SJCRH30 (cell line): Measurements from ENCODE around the gene ITGAL. TPM values are rescaled to one million over a fixed set of nuclear protein-coding genes. Genes with fewer than 3 reads are reported as not detected.
A peak's percentile ranks its signal among the peaks of the same experiment; 100 is the strongest.

Source experiments
- DNase-seq, 2 experiments: peaks; one replicate each; pipeline ENCODE4 v3.0.0-alpha.2; 2015 to 2020
- H3K27ac ChIP-seq: fragments of 250-450 bp; sonication (Bioruptor Pico); 2 replicates; pipeline ENCODE4 v1.5.1; 2020; ENCODE audit warnings: mild to moderate bottlenecking, moderate library complexity
- H3K27me3 ChIP-seq: fragments of 250-450 bp; sonication (Bioruptor Pico); 2 replicates; pipeline ENCODE4 v1.5.1; 2020; ENCODE audit warnings: mild to moderate bottlenecking, moderate library complexity
- H3K36me3 ChIP-seq: fragments of 250-450 bp; sonication (Bioruptor Pico); 2 replicates; pipeline ENCODE4 v1.5.1; 2020; ENCODE audit warnings: mild to moderate bottlenecking, moderate library complexity
- H3K4me1 ChIP-seq: fragments of 250-450 bp; sonication (Bioruptor Pico); 2 replicates; pipeline ENCODE4 v1.5.1; 2020; ENCODE audit warnings: mild to moderate bottlenecking, moderate library complexity
- H3K4me3 ChIP-seq: fragments of 250-450 bp; sonication (Bioruptor Pico); 2 replicates; pipeline ENCODE4 v1.5.1; 2020; ENCODE audit warnings: mild to moderate bottlenecking, moderate library complexity
- H3K9me3 ChIP-seq: fragments of 250-450 bp; sonication (Bioruptor Pico); replicated peaks from 2 replicates; pipeline ENCODE4 v1.5.1; 2020; ENCODE audit warnings: mild to moderate bottlenecking, moderate library complexity
- total RNA-seq: library from RNA; depleted of rRNA; stranded (reverse); fragments of >200 nt; shearing (Covaris generic); gene quantifications from 2 replicates; pipeline ENCODE4 v1.2.3, GENCODE V29; 2014; rRNA removed

The ITGAL gene
- not detected in 2 replicates for total RNA-seq

DNA sequence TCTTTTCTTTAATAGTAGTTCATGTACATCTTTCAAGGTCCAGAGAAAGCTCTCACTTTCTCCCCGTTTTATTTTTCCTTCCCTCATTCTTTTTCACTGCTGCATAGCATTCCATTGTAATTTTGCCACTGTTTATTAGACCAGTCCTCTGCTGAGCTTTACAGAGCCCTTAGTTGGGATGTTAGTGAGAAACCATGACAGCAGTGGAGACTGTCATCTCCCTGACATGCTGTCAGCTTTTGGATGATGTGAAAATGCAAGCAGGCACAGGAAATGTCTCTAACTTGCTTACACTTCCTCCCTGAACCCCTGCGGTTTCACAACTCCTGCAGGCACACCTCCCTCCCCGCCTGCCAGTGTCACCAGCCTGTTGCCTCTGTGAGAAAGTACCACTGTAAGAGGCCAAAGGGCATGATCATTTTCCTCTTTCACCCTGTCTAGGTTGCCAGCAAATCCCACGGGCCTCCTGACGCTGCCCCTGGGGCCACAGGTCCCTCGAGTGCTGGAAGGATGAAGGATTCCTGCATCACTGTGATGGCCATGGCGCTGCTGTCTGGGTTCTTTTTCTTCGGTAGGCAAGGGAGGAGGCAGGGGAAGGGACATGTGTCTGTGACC is at the start of gene ITGAL:
Gene ITGAL (plus strand): TSS at position 415 of the 615 bp plus-strand sequence. CDS start 96 bp downstream, at position 511.
- Histone ChIP-seq H3K9me3 (no peaks in the 10 kb centered on the region), H3K4me3 (no peak within 1 kb of the TSS), H3K36me3 (no peaks in the 10 kb centered on the region), H3K27ac (no peak within 1 kb of the TSS), H3K4me1 (no peaks in the 10 kb centered on the region), H3K27me3 (no peaks in the 10 kb centered on the region; the same call in 1 of the 2 replicates)
- no peak for DNase-seq

DNA sequence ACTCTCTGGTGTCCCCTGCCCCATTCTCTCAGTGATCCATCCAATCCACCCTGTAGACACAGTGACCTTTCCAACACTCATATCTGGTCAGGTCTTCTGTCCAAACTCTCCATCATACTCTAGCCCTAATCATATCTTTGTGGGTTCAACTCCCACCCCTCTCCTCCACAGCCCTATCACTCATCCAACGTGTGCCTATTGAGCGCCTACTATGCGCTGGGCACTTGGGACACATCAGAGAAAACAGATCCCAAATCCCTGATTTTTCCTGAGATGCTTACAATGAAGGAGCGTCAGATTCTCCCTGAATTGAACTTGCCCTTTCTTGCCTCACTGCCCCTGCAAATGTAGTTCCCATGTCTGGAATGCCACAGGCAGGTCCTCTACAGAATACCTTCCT is 44.5 kb upstream of the ITGAL start:
- DNase-seq = no peak
- Histone ChIP-seq H3K9me3 (no peaks in the 10 kb centered on the region), H3K27me3 (no peaks in the 10 kb centered on the region), H3K4me1 (0 out of 2 replicates have a peak, but pooled peaks cover 5% of the 10 kb centered on the region), H3K27ac (no peak overlapping the region), H3K4me3 (no peak overlapping the region), H3K36me3 (peaks cover 36% of the 10 kb centered on the region)

DNA sequence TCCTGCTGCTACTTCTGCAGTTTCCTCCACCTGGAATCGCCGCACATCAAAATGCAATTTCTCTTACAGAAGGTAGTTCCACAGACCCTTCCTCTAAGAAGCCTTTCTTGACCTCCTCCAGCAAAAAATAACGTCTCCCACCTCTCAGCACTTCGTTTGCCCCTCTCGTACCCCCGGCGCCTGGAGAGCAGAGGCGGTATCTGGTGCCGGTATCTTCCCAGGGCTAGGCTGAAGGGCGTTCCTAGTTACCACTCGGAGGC is 43.2 kb upstream of the ITGAL start:
- H3K36me3 ChIP-seq = peaks cover 26% of the 10 kb centered on the region
- DNase-seq = no peak
- H3K4me3 ChIP-seq = peak overlapping the region; percentile 73
- peak overlapping the region; percentile 56 for H3K27ac ChIP-seq
- no peaks in the 10 kb centered on the region for H3K9me3 ChIP-seq
- 0 out of 2 replicates have a peak, but pooled peaks cover 5% of the 10 kb centered on the region for H3K4me1 ChIP-seq
- H3K27me3 ChIP-seq = no peaks in the 10 kb centered on the region

GRCh38 chr16:30429678-30430427 is 42.7 kb upstream of the ITGAL start, which contains the start of gene DCTPP1:
TSS of gene DCTPP1 (minus strand) at chr16:30430030. CDS start at chr16:30429980, 50 bp downstream.
- peak; percentile 98 to 100 for DNase-seq
- H3K9me3 ChIP-seq = no peaks in the 10 kb centered on the region
- peak within 1 kb of the TSS; percentile 73 for H3K4me3 ChIP-seq
- H3K36me3 ChIP-seq = peaks cover 21% of the 10 kb centered on the region
- 0 out of 2 replicates have a peak, but pooled peaks cover 5% of the 10 kb centered on the region for H3K4me1 ChIP-seq
- H3K27ac ChIP-seq = peak within 1 kb of the TSS; percentile 56
- no peaks in the 10 kb centered on the region for H3K27me3 ChIP-seq

DNA sequence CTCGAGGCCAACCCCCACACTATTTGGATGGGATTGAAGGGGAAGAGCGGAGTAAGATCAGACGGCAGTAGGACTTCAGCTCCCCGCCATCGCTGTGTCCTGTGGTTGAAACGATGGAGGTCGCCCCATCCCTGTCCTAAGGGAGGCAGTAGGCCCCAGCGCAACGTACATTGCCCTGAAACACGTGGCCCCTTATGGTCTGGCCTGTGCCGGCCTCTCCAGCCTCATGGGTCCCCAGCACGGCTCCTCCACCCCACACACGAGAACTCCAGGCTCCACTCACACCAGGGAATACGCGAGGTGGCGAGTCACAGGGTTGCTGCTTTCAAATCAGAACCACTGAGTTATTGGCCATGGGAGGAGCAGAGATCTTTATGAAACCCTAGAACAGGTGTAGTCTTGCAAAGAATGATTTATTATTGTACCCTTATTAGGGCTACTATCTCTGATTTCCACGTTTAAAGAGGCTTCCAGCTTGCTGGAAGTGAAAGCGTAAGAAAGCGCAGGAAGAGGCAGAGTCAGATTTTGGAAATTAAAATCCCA is 42.0 kb upstream of the ITGAL start:
- no peaks in the 10 kb centered on the region for H3K9me3 ChIP-seq
- H3K4me1 ChIP-seq = 0 out of 2 replicates have a peak, but pooled peaks cover 5% of the 10 kb centered on the region
- H3K4me3 ChIP-seq = peak overlapping the region; percentile 73
- H3K36me3 ChIP-seq = peaks cover 18% of the 10 kb centered on the region
- peak; percentile 80 to 87 for DNase-seq
- H3K27ac ChIP-seq = peak overlapping the region; percentile 5; the same call in 1 of the 2 replicates
- no peaks in the 10 kb centered on the region for H3K27me3 ChIP-seq

- Histone ChIP-seq H3K4me3 (no peak overlapping the region), H3K4me1 (0 out of 2 replicates have a peak, but pooled peaks cover 5% of the 10 kb centered on the region), H3K36me3 (no peaks in the 10 kb centered on the region), H3K27ac (no peak overlapping the region), H3K27me3 (no peaks in the 10 kb centered on the region), H3K9me3 (no peaks in the 10 kb centered on the region)
- DNase-seq = no peak
These were observed 37.7 kb upstream of the ITGAL start for GRCh38 chr16:30434852-30435251.

- Histone ChIP-seq H3K27me3 (no peaks in the 10 kb centered on the region), H3K4me3 (no peak overlapping the region), H3K27ac (no peak overlapping the region), H3K36me3 (no peaks in the 10 kb centered on the region), H3K4me1 (no peaks in the 10 kb centered on the region), H3K9me3 (no peaks in the 10 kb centered on the region)
- DNase-seq = no peak
These were observed 35.0 kb upstream of the ITGAL start for GRCh38 chr16:30437511-30438046.

DNA sequence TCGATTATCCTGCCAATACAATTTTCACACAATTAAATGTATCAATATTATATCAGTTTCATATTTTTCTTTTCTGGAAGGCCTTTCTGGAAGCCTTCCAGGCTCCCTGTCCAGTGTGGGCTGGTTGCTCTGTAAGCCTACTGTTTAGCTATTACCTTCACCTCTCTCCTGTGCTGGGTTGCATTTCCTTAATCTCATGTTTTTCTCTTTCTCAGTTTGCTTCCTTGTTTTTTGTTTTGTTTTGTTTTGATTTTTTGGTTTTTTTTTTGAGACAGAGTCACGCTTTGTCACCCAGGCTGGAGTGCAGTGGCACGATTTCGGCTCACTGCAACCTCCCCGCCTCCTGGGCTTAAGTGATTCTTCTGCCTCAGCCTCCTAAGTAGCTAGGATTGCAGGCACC is 33.7 kb upstream of the ITGAL start:
- no peak for DNase-seq
- no peaks in the 10 kb centered on the region for H3K4me1 ChIP-seq

GRCh38 chr16:30439720-30440348 is 32.7 kb upstream of the ITGAL start:
- no peak for DNase-seq
- H3K4me1 ChIP-seq = no peaks in the 10 kb centered on the region; the same call in 1 of the 2 replicates
- no peaks in the 10 kb centered on the region for H3K27me3 ChIP-seq
- H3K9me3 ChIP-seq = no peaks in the 10 kb centered on the region
- no peak overlapping the region for H3K4me3 ChIP-seq
- no peak overlapping the region for H3K27ac ChIP-seq
- peaks cover 16% of the 10 kb centered on the region for H3K36me3 ChIP-seq

More for the DNA sequence above, 33.7 kb upstream of the ITGAL start:
- Histone ChIP-seq H3K27ac (no peak overlapping the region), H3K9me3 (no peaks in the 10 kb centered on the region), H3K27me3 (no peaks in the 10 kb centered on the region), H3K36me3 (peaks cover 9% of the 10 kb centered on the region), H3K4me3 (no peak overlapping the region)

DNA sequence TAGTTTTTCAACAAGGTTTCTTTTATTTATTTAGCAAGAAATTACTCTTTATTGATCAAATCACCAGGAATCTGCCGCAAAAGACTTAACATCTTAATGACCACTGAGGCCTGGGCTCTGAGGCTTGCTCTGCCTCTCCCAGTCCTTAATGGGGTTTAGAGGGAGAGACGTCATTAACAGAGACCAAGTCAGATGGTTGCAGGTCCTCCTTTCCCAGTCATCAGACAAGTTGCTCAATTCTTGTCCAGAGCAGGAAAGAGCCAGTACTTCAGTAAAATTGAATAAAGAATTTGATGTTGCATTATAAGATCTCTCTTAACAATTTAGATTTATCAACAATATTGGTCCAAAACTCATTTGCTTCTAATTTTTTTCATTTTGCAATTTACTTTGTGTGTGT is 28.9 kb upstream of the ITGAL start:
- H3K9me3 ChIP-seq = no peaks in the 10 kb centered on the region
- no peak overlapping the region for H3K4me3 ChIP-seq
- no peak for DNase-seq
- H3K36me3 ChIP-seq = peaks cover 16% of the 10 kb centered on the region
- H3K27ac ChIP-seq = no peak overlapping the region
- no peaks in the 10 kb centered on the region; the same call in 1 of the 2 replicates for H3K4me1 ChIP-seq
- H3K27me3 ChIP-seq = no peaks in the 10 kb centered on the region

DNA sequence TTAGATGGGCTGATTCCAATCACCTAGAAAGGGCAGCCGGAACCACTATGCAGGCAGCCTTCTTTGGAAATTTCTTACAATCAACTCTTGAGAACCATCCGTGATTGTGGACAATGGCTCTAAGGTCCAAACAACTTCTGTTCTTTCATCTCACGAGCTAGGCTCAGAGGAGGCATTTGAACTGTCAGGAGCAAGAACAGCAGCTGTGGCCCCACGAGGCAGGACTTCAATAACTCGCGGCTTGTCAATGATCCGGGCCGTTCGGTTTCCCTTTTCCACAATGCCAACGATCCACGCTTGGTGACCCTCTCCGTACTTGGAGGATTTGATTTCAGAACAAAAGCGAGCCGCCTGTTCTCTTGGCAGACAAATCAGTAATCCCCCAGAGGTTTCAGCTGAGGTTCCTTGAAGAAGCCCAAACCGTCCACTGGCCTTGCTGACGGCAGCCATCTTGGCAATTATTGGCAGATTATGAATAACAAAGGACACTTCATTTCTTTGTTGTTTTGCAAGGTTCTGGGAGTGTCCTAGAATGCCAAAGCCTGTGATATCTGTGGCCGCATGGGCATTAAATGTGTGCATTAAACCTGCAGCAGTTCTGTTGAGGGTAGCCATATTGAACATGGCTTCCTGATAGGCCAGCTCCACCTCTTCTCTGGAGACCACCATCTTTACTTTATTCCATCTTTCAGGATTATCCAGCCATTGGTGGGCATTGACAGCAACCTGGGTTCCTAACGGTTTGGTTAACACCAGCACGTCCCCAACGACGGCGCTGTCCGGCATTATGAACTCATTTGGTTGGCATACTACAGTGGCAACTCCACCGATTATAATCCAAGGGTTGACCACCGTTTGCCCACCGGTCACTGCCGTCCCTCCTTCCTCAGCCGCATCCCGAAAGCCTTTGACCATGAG is 28.1 kb upstream of the ITGAL start:
- Histone ChIP-seq H3K4me3 (peak overlapping the region; percentile 92), H3K9me3 (no peaks in the 10 kb centered on the region), H3K4me1 (no peaks in the 10 kb centered on the region; the same call in 1 of the 2 replicates), H3K36me3 (peaks cover 16% of the 10 kb centered on the region), H3K27me3 (no peaks in the 10 kb centered on the region), H3K27ac (peak overlapping the region; percentile 78; the same call in 1 of the 2 replicates)
- no peak for DNase-seq

DNA sequence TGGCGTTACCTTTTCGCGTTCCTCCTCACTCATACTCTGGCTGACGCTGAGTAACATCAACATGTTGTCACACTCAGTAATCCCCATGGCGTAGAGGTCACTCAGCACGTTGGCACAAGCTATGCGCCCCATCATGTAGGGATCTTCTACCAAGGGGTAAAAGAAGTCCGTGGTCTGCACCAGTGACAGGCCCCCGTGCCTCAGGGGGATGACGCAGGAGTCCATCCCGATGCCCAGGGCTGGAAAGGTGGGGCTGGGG is 27.5 kb upstream of the ITGAL start:
- no peaks in the 10 kb centered on the region; the same call in 1 of the 2 replicates for H3K4me1 ChIP-seq
- peak overlapping the region; percentile 92 for H3K4me3 ChIP-seq
- H3K27me3 ChIP-seq = no peaks in the 10 kb centered on the region
- H3K36me3 ChIP-seq = peaks cover 16% of the 10 kb centered on the region
- no peaks in the 10 kb centered on the region for H3K9me3 ChIP-seq
- DNase-seq = no peak
- H3K27ac ChIP-seq = peak overlapping the region; percentile 78

DNA sequence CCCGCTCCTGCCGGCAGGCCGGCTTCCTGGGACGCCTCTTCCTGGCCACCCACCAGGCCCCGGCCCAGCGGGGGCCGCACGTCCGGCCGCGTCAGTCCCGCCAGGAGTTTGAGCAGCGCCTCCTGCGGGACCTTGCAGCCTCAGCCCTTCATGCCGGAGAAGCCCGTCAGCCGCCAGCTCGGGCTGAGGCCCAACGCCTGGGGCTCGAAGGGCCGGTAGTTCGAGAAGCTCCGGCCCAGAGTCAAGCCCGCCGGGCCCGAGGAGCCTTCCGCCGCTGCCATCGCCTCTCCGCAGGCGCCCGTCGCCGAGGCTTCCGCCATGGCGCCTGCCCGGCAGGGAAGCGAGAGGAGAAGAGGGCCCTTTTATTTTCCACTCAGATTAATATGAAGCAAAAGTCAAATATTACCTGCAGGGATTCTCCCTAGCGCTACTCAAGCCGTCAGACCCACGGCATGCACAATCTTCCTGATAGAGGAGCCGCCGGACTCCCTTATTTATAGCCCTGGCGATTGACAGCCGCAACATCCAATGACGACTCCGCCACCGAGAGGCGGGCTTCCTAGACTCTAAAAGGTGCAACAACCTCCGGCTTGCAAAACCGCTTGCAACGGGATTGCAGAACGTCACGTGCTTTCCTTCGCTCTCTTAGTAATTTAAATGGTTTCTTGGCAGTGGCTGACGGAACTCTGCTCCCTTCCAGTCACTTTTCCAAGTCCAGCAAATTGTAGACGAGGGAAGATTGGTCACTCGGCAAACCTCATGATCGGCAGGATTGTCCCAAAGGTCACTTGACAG is 26.9 kb upstream of the ITGAL start, which contains the start of gene SEPHS2:
Gene SEPHS2 (minus strand): TSS at position 467 of the 795 bp plus-strand sequence. CDS start 147 bp downstream, at position 320.
- DNase-seq = peak; percentile 96 to 98
- peaks cover 16% of the 10 kb centered on the region for H3K36me3 ChIP-seq
- no peaks in the 10 kb centered on the region for H3K9me3 ChIP-seq
- peak within 1 kb of the TSS; percentile 92 for H3K4me3 ChIP-seq
- no peaks in the 10 kb centered on the region; the same call in 1 of the 2 replicates for H3K4me1 ChIP-seq
- no peaks in the 10 kb centered on the region for H3K27me3 ChIP-seq
- peak within 1 kb of the TSS; percentile 78 for H3K27ac ChIP-seq
